Measurements from ENCODE around the gene RNF103. TPM values are rescaled to one million over a fixed set of nuclear protein-coding genes. Genes with fewer than 3 reads are reported as not detected.

Gene RNF103
- polyA plus RNA-seq, 1 of the 3 experiments (the other 2 are of a cell fraction), result 7.0 TPM

DNA sequence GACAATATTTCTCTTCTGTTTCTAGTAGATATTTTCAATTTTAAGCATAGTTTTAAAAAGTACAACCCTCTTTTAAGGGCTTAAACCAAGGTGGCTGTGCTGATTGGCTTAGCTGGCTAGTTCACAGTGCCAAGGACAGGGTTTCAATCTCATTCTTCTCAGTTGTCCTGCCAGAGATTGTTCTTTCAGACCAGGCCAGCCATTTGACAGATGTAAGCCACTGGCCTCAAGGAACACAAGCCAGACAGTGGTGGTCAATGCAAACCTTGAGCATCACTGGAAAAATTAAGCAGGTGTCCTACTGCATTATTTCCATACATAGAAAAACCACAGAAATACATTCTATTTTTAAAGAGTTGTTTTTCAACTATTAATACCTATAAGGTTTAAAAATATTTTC is 5.9 kb downstream of the RNF103 start (continued):
- TF ChIP-seq FOSL2 (IDR thresholded peaks at IDR 0.05; ENCODE audit: borderline replicate concordance, low read depth) (no peak), SIN3A (IDR thresholded peaks at IDR 0.05; ENCODE audit: borderline replicate concordance, low read depth, low read length) (no peak), RAD21 (IDR thresholded peaks at IDR 0.05; ENCODE audit: low read length) (no peak), GABPA (IDR thresholded peaks at IDR 0.05; ENCODE audit: low read depth) (no peak), NRF1 (IDR thresholded peaks at IDR 0.05; ENCODE audit: low read depth, low read length) (no peak), RCOR1 (IDR thresholded peaks at IDR 0.05; ENCODE audit: low read length) (no peak), MEF2A (IDR thresholded peaks at IDR 0.05; ENCODE audit: borderline replicate concordance, low read depth) (no peak)

GRCh38 chr2:86617153-86617552 is 6.5 kb downstream of the RNF103 start:
- DNase-seq, result no peak
- Histone ChIP-seq H3K4me1 (ENCODE audit: control insufficient read depth in 1 of 2, insufficient read depth in 2 of 2, low read depth in 1 of 2, low read length in 1 of 2) (peaks cover 3 to 5% of the 10 kb centered on the region in 2 experiments; a peak in 1 of 4 replicates), H3K36me3 (replicated peaks in 1 of 2; ENCODE audit: control insufficient read depth in 1 of 2, insufficient read depth in 2 of 2, low read length in 1 of 2) (peaks cover 52 to 69% of the 10 kb centered on the region in 2 experiments), H4K20me1 (ENCODE audit: insufficient read depth) (peaks cover 13% of the 10 kb centered on the region), H2AFZ (ENCODE audit: low read depth) (no peak overlapping the region), H3K79me2 (ENCODE audit: insufficient read depth) (peaks cover 60% of the 10 kb centered on the region), H3F3A (replicated peaks; ENCODE audit: insufficient read depth) (peaks cover 4% of the 10 kb centered on the region), H3K27ac (ENCODE audit: low read depth in 2 of 2, low read length in 1 of 2) (no peak overlapping the region), H3K4me3 (ENCODE audit: low read depth in 2 of 2, low read length in 1 of 2) (no peak overlapping the region), H3K4me2 (no peak overlapping the region), H3K27me3 (ENCODE audit: insufficient read depth) (no peaks in the 10 kb centered on the region), H3K9me2 (no peaks in the 10 kb centered on the region), H3K9ac (no peak overlapping the region), H3K9me3 (no peaks in the 10 kb centered on the region)
- POLR2A ChIA-PET, result no interaction called here
- WGBS (ENCODE audit: low lambda C conversion rate), result 94% methylated on average over 3 of the region's 3 CpGs
- CTCF ChIA-PET, result interaction anchor here (0.8 kb wide), 1 partner anchor 10 kb away, joined by 3 read pairs; no protein-coding TSS in a partner anchor
- TF ChIP-seq TAF1 (IDR thresholded peaks at IDR 0.05; ENCODE audit: borderline replicate concordance, low read depth, low read length), result no peak
- TF ChIP-seq SIN3A (IDR thresholded peaks at IDR 0.05; ENCODE audit: borderline replicate concordance, low read depth, low read length), result no peak
- TF ChIP-seq, protein P1, sequence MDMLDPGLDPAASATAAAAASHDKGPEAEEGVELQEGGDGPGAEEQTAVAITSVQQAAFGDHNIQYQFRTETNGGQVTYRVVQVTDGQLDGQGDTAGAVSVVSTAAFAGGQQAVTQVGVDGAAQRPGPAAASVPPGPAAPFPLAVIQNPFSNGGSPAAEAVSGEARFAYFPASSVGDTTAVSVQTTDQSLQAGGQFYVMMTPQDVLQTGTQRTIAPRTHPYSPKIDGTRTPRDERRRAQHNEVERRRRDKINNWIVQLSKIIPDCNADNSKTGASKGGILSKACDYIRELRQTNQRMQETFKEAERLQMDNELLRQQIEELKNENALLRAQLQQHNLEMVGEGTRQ (IDR thresholded peaks at IDR 0.05; ENCODE audit: borderline replicate concordance, low read depth, low read length), result no peak
- TF ChIP-seq MAX (IDR thresholded peaks at IDR 0.05; ENCODE audit: low read depth), result no peak
- TF ChIP-seq YY1 (IDR thresholded peaks at IDR 0.05; ENCODE audit: low read depth), result no peak
- no peak for TF ChIP-seq SMC3 (IDR thresholded peaks at IDR 0.05; ENCODE audit: low read depth, low read length)
- no peak for TF ChIP-seq CHD2 (IDR thresholded peaks at IDR 0.05; ENCODE audit: low read length, partially characterized antibody)
- TF ChIP-seq, protein P2, sequence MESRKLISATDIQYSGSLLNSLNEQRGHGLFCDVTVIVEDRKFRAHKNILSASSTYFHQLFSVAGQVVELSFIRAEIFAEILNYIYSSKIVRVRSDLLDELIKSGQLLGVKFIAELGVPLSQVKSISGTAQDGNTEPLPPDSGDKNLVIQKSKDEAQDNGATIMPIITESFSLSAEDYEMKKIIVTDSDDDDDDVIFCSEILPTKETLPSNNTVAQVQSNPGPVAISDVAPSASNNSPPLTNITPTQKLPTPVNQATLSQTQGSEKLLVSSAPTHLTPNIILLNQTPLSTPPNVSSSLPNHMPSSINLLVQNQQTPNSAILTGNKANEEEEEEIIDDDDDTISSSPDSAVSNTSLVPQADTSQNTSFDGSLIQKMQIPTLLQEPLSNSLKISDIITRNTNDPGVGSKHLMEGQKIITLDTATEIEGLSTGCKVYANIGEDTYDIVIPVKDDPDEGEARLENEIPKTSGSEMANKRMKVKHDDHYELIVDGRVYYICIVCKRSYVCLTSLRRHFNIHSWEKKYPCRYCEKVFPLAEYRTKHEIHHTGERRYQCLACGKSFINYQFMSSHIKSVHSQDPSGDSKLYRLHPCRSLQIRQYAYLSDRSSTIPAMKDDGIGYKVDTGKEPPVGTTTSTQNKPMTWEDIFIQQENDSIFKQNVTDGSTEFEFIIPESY (IDR thresholded peaks at IDR 0.05; ENCODE audit: borderline replicate concordance, low read depth), result no peak

Measured in SK-N-SH (cell line).